SH-SY5Y (cell line): ENCODE measurements around the gene DLGAP4.

Source experiments
- GATA2 ChIP-seq: IDR thresholded peaks from 2 replicates; pipeline ENCODE4 v1.6.1; 2011; ENCODE audit warnings: mild to moderate bottlenecking, low read depth, low read length
- GATA3 ChIP-seq: IDR thresholded peaks from 2 replicates; pipeline ENCODE4 v1.6.1; 2011; ENCODE audit warnings: low read depth, mild to moderate bottlenecking, low read length, moderate library complexity

- TF ChIP-seq GATA2 (no peak), GATA3 (no peak)
Observed at GRCh38 chr20:36546111-36546736, 240.1 kb downstream of the DLGAP4 start.
